HepG2 (cell line): ENCODE measurements around the gene SERINC4. TPM values are rescaled to one million over a fixed set of nuclear protein-coding genes. Genes with fewer than 3 reads are reported as not detected.

Experiments
- CAMTA2 ChIP-seq: sonication (generic); formaldehyde crosslinking; IDR thresholded peaks from 2 replicates; pipeline ENCODE4 v1.4.0; 2020; ENCODE audit warnings: mild to moderate bottlenecking, missing genetic modification reagents, borderline replicate concordance
- E2F5 ChIP-seq: sonication (generic); formaldehyde crosslinking; conservative IDR thresholded peaks from 2 replicates; pipeline ENCODE4 v1.4.0; 2020; ENCODE audit warnings: missing genetic modification reagents
- LCORL ChIP-seq, 2 experiments: fragments of 450-650 bp in 1 of 2; sonication (generic) in 1 of 2; formaldehyde crosslinking in 1 of 2; IDR thresholded peaks; 2 replicates each; pipeline versions ENCODE4 v1.5.0 to v1.6.1; 2017 to 2020; ENCODE audit warnings: antibody characterized with exemption in 1 of 2, missing genetic modification reagents in 1 of 2
- MYNN ChIP-seq: sonication (generic); formaldehyde crosslinking; IDR thresholded peaks from 2 replicates; pipeline ENCODE4 v1.4.0; 2020; ENCODE audit warnings: mild to moderate bottlenecking, low read depth, missing genetic modification reagents
- RFX5 ChIP-seq: IDR thresholded peaks from 2 replicates; pipeline ENCODE4 v1.6.1; 2011; ENCODE audit warnings: low read depth, low read length, improper control_type of control experiment
- ZBTB40 ChIP-seq, 2 experiments: fragments of 450-650 bp in 1 of 2; sonication (generic) in 1 of 2; formaldehyde crosslinking in 1 of 2; IDR thresholded peaks; 2 replicates each; pipeline versions ENCODE4 v1.6.1 to v1.8.0; 2016 to 2022; ENCODE audit warnings: antibody characterized with exemption in 1 of 2, mild to moderate bottlenecking in 1 of 2, missing genetic modification reagents in 1 of 2
- ZNF646 ChIP-seq: sonication (generic); formaldehyde crosslinking; IDR thresholded peaks from 2 replicates; pipeline ENCODE4 v1.9.0; 2021; ENCODE audit warnings: mild to moderate bottlenecking, missing genetic modification reagents
- ZNF704 ChIP-seq: sonication (generic); formaldehyde crosslinking; IDR thresholded peaks from 2 replicates; pipeline ENCODE4 v1.8.1; 2023; ENCODE audit warnings: mild to moderate bottlenecking, inconsistent platforms, moderate library complexity, missing genetic modification reagents, borderline replicate concordance
- polyA plus RNA-seq, 8 experiments: library from polyadenylated mRNA; depleted of rRNA in 3 of 8; stranded (reverse) in 7 of 8; unstranded in 1 of 8; fragments of >200 nt; fragmentation: Illumina TruSeq in 4 of 8; extraction: Trizol in 4 of 8; gene quantifications; 2 replicates each; pipeline versions ENCODE4 v1.2.1 to v1.2.3, GENCODE V29; 2011 to 2016; ENCODE audit warnings: low read depth in 4 of 8, missing spikeins in 1 of 8, mixed read lengths in 1 of 8; ENCODE audit not compliant: insufficient read depth in 1 of 8
- total RNA-seq, 5 experiments: library from RNA; depleted of rRNA; stranded (reverse); fragments of >200 nt; fragmentation: Illumina TruSeq; extraction: Trizol; gene quantifications; 2 replicates each; pipeline ENCODE4 v1.2.3, GENCODE V29; 2016; ENCODE audit warnings: low read depth in 1 of 5

SERINC4 gene
- total and polyA plus RNA-seq, 2 of the 13 experiments (the other 11 are each of a cell fraction or from before 2014, with no cell fraction given), result not detected

- TF ChIP-seq ZBTB40 (IDR thresholded peaks at IDR 0.05), result no peak
- no peak; the same call in 1 of the 2 replicates for TF ChIP-seq ZBTB40 (CRISPR knock-in tag; IDR thresholded peaks at IDR 0.05)
- TF ChIP-seq ZNF704, result no peak
- TF ChIP-seq MYNN (CRISPR knock-in tag), result no peak
- 0 out of 2 replicates have a peak, but pooled peaks have one; percentile 59 for TF ChIP-seq E2F5
- no peak for TF ChIP-seq ZNF646 (CRISPR knock-in tag)
- no peak for TF ChIP-seq LCORL (IDR thresholded peaks at IDR 0.05)
- TF ChIP-seq LCORL (CRISPR knock-in tag; IDR thresholded peaks at IDR 0.05), result peak; percentile 58; the same call in 1 of the 2 replicates
- peak; percentile 27; the same call in 1 of the 2 replicates for TF ChIP-seq RFX5
- TF ChIP-seq CAMTA2, result peak; percentile 66; the same call in 1 of the 2 replicates
Observed at GRCh38 chr15:43791993-43792760, 7.8 kb downstream of the SERINC4 start, which contains the start of gene SERF2 (continued).
